EH (cell line): ENCODE measurements around the gene KIF5A.

ENCODE experiments used
- DNase-seq: peaks from one replicate; pipeline ENCODE4 v3.0.0-alpha.2; 2015; ENCODE audit warnings: low read depth

Gene KIF5A

GRCh38 chr12:57520053-57520818 is 29.6 kb upstream of the KIF5A start, which contains the start of gene DDIT3:
DDIT3 (minus strand) TSS chr12:57520514; CDS start chr12:57517406, 3,108 bp downstream.
- DNase-seq: peak; percentile 99

- DNase-seq: no peak
Measured at GRCh38 chr12:57521525-57522010, 28.3 kb upstream of the KIF5A start.

DNA sequence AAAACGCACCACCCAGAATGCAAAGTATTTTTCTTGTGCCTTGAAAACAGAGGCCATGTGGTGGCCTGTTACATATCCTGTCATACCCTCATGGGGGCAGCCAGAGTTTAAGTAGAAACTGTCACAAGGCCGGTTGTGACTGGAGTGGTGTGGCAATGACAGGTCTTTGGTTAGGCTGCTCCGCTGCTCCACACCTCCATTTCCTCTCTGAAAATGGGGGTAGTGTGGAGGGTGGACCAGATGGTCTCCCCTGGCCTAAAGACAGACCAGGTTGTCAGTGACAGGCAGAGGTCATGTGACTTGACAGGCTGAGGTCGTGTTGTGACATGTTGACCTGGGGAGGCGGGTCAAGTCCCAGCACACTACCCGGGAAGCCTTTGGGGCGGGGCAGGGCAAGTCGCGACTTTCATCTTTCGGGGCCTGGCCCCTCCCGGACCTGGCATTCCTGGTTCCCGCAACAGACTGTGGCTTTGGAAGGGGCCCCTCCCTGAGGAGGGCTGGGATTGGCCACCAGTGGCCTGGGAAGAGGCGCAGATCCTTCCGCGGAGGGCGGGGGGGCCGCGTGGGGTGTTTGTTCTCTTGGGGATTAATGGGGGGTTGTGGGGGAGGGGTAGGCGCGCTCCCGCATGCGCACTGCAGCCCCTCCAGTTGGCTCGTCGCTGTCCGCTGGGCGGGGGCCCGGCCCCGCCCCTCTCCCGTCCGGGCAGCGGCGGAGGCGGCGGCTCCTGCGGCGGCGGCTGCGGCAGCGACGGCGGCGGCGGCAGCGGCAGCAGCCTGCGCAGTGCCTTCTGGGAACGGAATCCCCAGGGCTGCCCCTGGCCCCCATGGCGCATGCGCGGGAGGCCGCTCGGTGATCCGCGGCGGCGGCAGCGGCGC is 27.6 kb upstream of the KIF5A start, which contains the start of gene MBD6:
MBD6 (plus strand) TSS at position 814 of the 876 bp plus-strand sequence. CDS start 1,480 bp downstream, outside the sequence.
- peak; percentile 94 for DNase-seq

DNA sequence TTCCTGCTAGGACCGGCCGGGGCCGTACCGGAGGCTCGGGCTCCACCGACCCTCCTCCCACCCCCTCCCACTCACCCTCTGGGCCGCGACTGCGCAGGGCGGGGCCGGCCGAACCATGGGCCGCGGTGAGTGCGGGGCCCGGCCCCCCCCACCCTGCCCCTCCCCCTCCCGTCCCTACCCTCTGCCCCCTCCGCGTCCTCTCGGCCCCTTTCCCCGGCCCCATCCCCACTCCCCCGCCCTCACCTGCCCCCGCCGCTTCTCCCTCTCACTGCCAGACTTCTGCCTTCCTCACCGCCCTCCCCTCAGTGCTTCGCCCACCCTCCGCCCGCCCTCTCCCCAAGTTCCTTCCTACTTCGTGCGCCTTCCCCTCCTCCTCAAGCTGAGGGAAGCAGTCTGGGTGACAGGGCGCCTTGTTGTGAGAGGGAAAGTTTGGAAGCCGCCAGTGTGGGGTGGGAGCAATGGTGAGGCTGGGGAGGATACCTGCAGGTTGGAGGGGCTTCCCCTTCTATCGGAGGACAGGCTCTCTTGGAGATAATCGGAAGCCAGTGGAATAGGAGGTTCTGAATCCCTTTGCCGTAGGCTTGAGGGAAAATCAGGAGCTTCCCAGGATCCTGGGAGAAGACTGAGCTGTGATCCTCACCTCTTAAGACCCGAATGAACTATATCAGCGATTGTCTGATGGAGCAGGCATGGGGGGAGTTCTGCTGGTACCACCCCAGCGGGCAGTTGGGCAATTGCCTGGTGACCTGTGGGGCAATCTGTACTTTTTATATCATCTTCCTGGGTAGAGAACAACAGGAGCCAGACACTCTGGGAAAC is 26.7 kb upstream of the KIF5A start:
- DNase-seq: peak; percentile 56

- no peak for DNase-seq
Measured at GRCh38 chr12:57523706-57524614, 25.9 kb upstream of the KIF5A start.

- no peak for DNase-seq
Measured at GRCh38 chr12:57524814-57525614, 24.8 kb upstream of the KIF5A start.

- no peak for DNase-seq
Measured at GRCh38 chr12:57525615-57526383, 24.0 kb upstream of the KIF5A start.

GRCh38 chr12:57526477-57527126 is 23.2 kb upstream of the KIF5A start:
- no peak for DNase-seq

DNA sequence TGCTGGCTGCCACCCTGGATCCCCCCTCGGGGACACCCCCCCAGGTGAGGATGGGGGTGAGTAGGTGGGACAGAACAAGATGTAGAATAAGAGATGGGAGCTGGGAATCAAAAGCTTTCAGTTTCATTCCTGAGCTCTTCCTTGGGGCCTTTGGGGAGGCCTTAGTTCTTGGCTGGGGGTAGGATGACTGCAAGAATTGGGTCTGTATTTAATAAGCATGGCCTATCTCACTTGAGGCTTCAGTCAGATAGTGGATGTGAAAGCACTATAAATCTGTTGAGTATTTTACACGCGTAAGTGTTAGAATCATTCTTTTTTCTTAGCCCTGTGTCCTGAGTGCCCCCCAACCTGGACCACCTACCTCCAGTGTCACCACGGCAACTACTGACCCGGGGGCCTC is 22.7 kb upstream of the KIF5A start:
- no peak for DNase-seq

- DNase-seq: no peak
Measured at GRCh38 chr12:57528176-57528575, 21.7 kb upstream of the KIF5A start.

DNA sequence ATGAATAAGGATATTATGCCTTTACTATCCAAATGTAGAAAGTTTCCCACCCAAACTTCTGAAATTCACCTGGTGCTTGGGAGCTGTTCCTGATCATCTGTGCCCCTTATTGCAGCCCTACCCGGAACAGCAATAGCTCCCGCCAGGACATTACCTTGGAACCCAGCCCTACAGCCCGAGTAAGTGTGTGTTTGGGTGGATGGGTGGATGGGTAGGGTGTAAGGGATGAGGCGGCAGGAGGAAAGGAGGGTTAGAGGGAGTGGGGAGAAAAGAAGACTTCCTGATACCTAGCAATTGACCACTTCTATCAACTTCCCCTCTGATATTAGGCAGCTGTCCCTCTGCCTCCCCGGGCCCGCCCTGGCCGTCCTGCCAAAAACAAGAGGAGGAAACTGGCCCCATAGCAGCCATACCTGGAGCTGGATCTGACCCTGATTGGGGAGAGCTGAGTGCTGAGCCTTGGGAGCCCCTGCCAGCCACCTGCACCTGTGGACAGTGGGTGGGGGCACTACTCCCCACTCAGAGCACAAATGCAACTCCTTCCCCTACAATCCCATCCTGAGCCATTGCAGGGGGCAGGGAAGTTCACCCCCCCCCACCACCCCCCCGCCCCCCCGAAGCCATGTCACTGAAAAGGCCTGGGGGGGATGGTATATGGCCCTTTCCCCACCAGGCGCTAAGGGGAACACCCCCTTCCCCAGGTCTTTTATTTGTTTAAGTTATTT is 20.9 kb upstream of the KIF5A start:
- no peak for DNase-seq

GRCh38 chr12:57529831-57530230 is 20.0 kb upstream of the KIF5A start:
- no peak for DNase-seq

DNA sequence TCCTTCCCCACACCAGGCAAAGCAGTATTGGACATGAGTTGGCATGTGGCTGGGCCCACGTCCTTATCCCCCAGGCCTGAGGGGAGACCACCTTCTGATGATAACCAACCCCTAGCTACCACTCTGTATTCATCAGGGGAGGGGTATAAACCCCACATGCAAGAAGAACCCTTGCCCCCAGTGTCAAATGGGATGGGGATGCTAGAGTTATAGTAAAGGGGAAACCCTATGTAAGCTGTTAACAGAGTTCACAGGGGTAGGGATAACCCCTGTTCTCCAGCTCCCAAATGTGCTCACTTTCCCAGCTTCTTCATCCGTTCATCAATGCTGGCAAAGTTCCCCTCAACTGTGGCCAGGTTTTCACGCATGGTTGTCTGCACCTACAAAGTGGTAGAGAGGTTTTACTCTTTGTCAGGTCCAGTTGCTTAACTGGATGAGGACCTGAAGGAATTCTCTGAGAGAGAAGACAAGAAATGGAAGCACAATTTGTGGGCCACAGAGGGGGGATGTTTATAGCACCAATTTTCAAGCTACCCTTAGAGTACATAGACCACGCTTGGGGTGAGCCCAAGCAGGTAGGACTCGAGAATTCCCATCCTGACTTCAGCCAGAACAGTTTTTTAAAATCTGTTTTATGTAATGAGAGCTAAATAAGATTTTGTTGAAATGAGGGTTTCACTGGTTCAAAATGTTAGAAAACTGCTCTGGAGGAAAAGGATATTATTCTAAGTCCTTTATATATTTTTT is 19.3 kb upstream of the KIF5A start:
- DNase-seq: no peak

- no peak for DNase-seq
Measured at GRCh38 chr12:57531836-57532235, 18.0 kb upstream of the KIF5A start.

GRCh38 chr12:57533108-57533507 is 16.7 kb upstream of the KIF5A start:
- DNase-seq: no peak

GRCh38 chr12:57534250-57534649 is 15.6 kb upstream of the KIF5A start:
- no peak for DNase-seq

- no peak for DNase-seq
Measured at GRCh38 chr12:57534991-57535543, 14.8 kb upstream of the KIF5A start.
